GM12878 (cell line): ENCODE measurements around the gene RALGAPA1. TPM values are rescaled to one million over a fixed set of nuclear protein-coding genes. Genes with fewer than 3 reads are reported as not detected.
"Not testable (repeated sequence)": the region's sequence is repeated elsewhere in the genome, so short reads cannot be mapped to it uniquely, and the experiment has no call there.

Source experiments
- ATAC-seq: fragments of 200-7000 bp; cut with Tn5 transposase; 3 replicates; pipeline ENCODE4 v1.9.1; 2020; ENCODE audit warnings: mild to moderate bottlenecking, moderate library complexity
- Bru-seq: library from RNA; stranded (reverse); fragments of 400-500 nt; gene quantifications from one replicate; lab custom pipeline; 2021; lab: Mats Ljungman, UMichigan
- BruChase-seq, 2 experiments: library from RNA; stranded (reverse); fragments of 400-500 nt; gene quantifications; one replicate each; lab custom pipeline; 2021; lab: Mats Ljungman, UMichigan
- BruUV-seq: library from RNA; stranded (reverse); fragments of 400-500 nt; replicated peaks from 2 replicates; lab custom pipeline; 2021; lab: Mats Ljungman, UMichigan
- CTCF ChIA-PET: fragments of 300-600 bp; sonication (Branson Sonifier 250); formaldehyde crosslinking; extraction: SDS; loops from one replicate; lab custom pipeline; 2021; ENCODE audit warnings: inconsistent platforms; lab: Yijun Ruan, JAX
- POLR2A ChIA-PET: fragments of 350-600 bp; formaldehyde crosslinking; extraction: SDS; loops from one replicate; lab custom pipeline; 2021; ENCODE audit warnings: inconsistent platforms; lab: Charles Lee
- RAD21 ChIA-PET: fragments of 300-600 bp; sonication (Branson Sonifier 250); formaldehyde crosslinking; loops from one replicate; lab custom pipeline; 2023; ENCODE audit warnings: antibody characterized with exemption; ENCODE audit not compliant: unreplicated experiment; lab: Charles Lee
- SMC1A ChIA-PET: fragments of 300-600 bp; sonication (Branson Sonifier 250); formaldehyde crosslinking; loops from one replicate; lab custom pipeline; 2023; ENCODE audit not compliant: unreplicated experiment, uncharacterized antibody; lab: Charles Lee
- DNase-seq: peaks from one replicate; pipeline ENCODE4 v3.0.0-alpha.2; 2011; ENCODE audit warnings: low read depth, low spot score
- FAIRE-seq: peaks from 3 replicates; lab custom pipeline; 2011; peaks lifted over from hg19 to GRCh38; lab: Jason Lieb, UNC
- H2AFZ ChIP-seq: 2 replicates; pipeline ENCODE4 v1.6.0; 2011; ENCODE audit warnings: low read depth, low read length, control low read depth; ENCODE audit not compliant: control insufficient read depth
- H3K27ac ChIP-seq: 2 replicates; pipeline ENCODE4 v1.5.1; 2011; ENCODE audit warnings: control low read depth; ENCODE audit not compliant: control insufficient read depth, insufficient read depth
- H3K27me3 ChIP-seq, 2 experiments: replicated peaks in 1 of 2; 2 replicates each; pipeline versions ENCODE4 v1.6.0 to v1.6.1; 2011; ENCODE audit warnings: low read length in 1 of 2; ENCODE audit not compliant: control insufficient read depth in 2 of 2, insufficient read depth in 2 of 2
- H3K36me3 ChIP-seq, 2 experiments: 2 replicates each; pipeline ENCODE4 v1.5.1; 2011; ENCODE audit warnings: low read length in 1 of 2; ENCODE audit not compliant: control insufficient read depth in 2 of 2, insufficient read depth in 2 of 2
- H3K4me1 ChIP-seq: 2 replicates; pipeline ENCODE4 v1.6.1; 2011; ENCODE audit warnings: mild to moderate bottlenecking, low read length, moderate library complexity, mixed read lengths; ENCODE audit not compliant: control insufficient read depth, insufficient read depth
- H3K4me2 ChIP-seq: 2 replicates; pipeline ENCODE4 v1.6.0; 2011; ENCODE audit warnings: control low read depth; ENCODE audit not compliant: control insufficient read depth, insufficient read depth
- H3K4me3 ChIP-seq: fragments of 200-600 bp; sonication (generic); 2 replicates; pipeline ENCODE4 v1.5.1; 2016
- H3K79me2 ChIP-seq: 2 replicates; pipeline ENCODE4 v1.6.0; 2011; ENCODE audit warnings: low read length; ENCODE audit not compliant: control insufficient read depth, insufficient read depth
- H3K9ac ChIP-seq: 2 replicates; pipeline ENCODE4 v1.8.0; 2011; ENCODE audit warnings: low read length, control low read depth, mixed read lengths; ENCODE audit not compliant: control insufficient read depth, insufficient read depth
- H3K9me3 ChIP-seq: replicated peaks from 3 replicates; pipeline ENCODE4 v1.5.1; 2011; ENCODE audit warnings: mild to moderate bottlenecking, low read length; ENCODE audit not compliant: control insufficient read depth, insufficient read depth
- H4K20me1 ChIP-seq: 2 replicates; pipeline ENCODE4 v1.6.0; 2011; ENCODE audit not compliant: control insufficient read depth, insufficient read depth
- CREB1 ChIP-seq: IDR thresholded peaks from 2 replicates; pipeline ENCODE4 v1.6.1; 2012; ENCODE audit warnings: low read depth, mild to moderate bottlenecking, inconsistent platforms
- ESRRA ChIP-seq: IDR thresholded peaks from 2 replicates; pipeline ENCODE4 v1.6.1; 2012; ENCODE audit warnings: mild to moderate bottlenecking, low read length, improper control_type of control experiment
- LARP7 ChIP-seq: fragments of 450-650 bp; IDR thresholded peaks from 2 replicates; pipeline ENCODE4 v1.6.1; 2017; ENCODE audit warnings: mild to moderate bottlenecking
- MXI1 ChIP-seq: fragments of 150-350 bp; IDR thresholded peaks from 2 replicates; pipeline ENCODE4 v1.6.1; 2011; ENCODE audit warnings: low read depth, mild to moderate bottlenecking, inconsistent platforms, low read length, improper control_type of control experiment
- POU2F2 ChIP-seq: IDR thresholded peaks from 3 replicates; pipeline ENCODE4 v1.6.1; 2011; ENCODE audit warnings: low read depth, mild to moderate bottlenecking, low read length, borderline replicate concordance
- SMARCA5 ChIP-seq: fragments of 450-650 bp; IDR thresholded peaks from 2 replicates; pipeline ENCODE4 v1.6.1; 2017; ENCODE audit warnings: mild to moderate bottlenecking
- YY1 ChIP-seq: IDR thresholded peaks from 2 replicates; pipeline ENCODE4 v1.6.1; 2011; ENCODE audit warnings: low read depth, mild to moderate bottlenecking, low read length
- WGBS: methylation state at CpG from one replicate; pipeline ENCODE4 v1.1.6; 2016; ENCODE audit warnings: low lambda C conversion rate; ENCODE audit not compliant: insufficient replicate concordance, insufficient coverage; ENCODE audit errors: missing lambda C conversion rate; 5-methylcytosine and 5-hydroxymethylcytosine counted together
- in situ Hi-C: fragments of 300-500 bp; cut with MboI; formaldehyde crosslinking; loops from 9 replicates; pipeline ENCODE4 v1.14.3; 2018; ENCODE audit warnings: mixed read lengths
- intact Hi-C: fragments of 100-400 bp; cut with micrococcal nuclease; formaldehyde crosslinking; loops from one replicate; pipeline ENCODE4 v1.14.2; 2022; ENCODE audit not compliant: unreplicated experiment
- long read RNA-seq, 2 experiments: library from polyadenylated mRNA; unstranded; transcript quantifications; one replicate each; pipeline ENCODE4 v2.0.0, GENCODE V29; 2019 to 2020
- polyA minus RNA-seq, 3 experiments: library from RNA; depleted of rRNA, polyadenylated mRNA; stranded (reverse); fragments of >200 nt; gene quantifications; 2 replicates each; pipeline ENCODE4 v1.2.3, GENCODE V29; 2011
- polyA plus RNA-seq, 11 experiments: library from polyadenylated mRNA; depleted of rRNA in 4 of 11; unstranded in 6 of 11; stranded (reverse) in 5 of 11; fragments of >200 nt; fragmentation: Nextera tagmentation in 4 of 11; fragmentation: Illumina TruSeq in 1 of 11; extraction: Ambion mirVana in 4 of 11; extraction: Trizol in 1 of 11; gene quantifications; 1 replicate in 1 of 11; 2 replicates in 10 of 11; pipeline versions ENCODE4 v1.2.1 to v1.2.3, GENCODE V29; 2011 to 2016; ENCODE audit warnings: inconsistent platforms in 2 of 11, missing spikeins in 2 of 11, low read depth in 1 of 11
- total RNA-seq, 4 experiments: library from RNA; depleted of rRNA in 3 of 4; stranded (reverse); fragments of >200 nt in 3 of 4; fragmentation: Illumina TruSeq in 1 of 4; extraction: Trizol in 1 of 4; gene quantifications; 2 replicates each; pipeline versions ENCODE4 v1.2.1 to v1.2.3, GENCODE V29; 2013 to 2021
- TF ChIP-seq, protein P1 (sequence below): fragments of 450-650 bp; IDR thresholded peaks from 2 replicates; pipeline ENCODE4 v1.6.1; 2018; ENCODE audit warnings: mild to moderate bottlenecking, low read depth, moderate library complexity; ENCODE audit not compliant: partially characterized antibody
- TF ChIP-seq, protein P2 (sequence below): fragments of 450-650 bp; IDR thresholded peaks from 2 replicates; pipeline ENCODE4 v1.6.1; 2018; ENCODE audit warnings: borderline replicate concordance, mild to moderate bottlenecking; ENCODE audit not compliant: partially characterized antibody
- TF ChIP-seq, protein P3 (sequence below): IDR thresholded peaks from 2 replicates; pipeline ENCODE4 v1.6.1; 2012; ENCODE audit warnings: low read length, inconsistent platforms

Gene RALGAPA1
- 118 and 125 TPM in 2 replicates for total RNA-seq (2013; cell fraction: nucleolus; rRNA removed)
- total RNA-seq (2014; rRNA removed) (15.5 and 22.3 TPM in 2 replicates), total RNA-seq (2014; rRNA removed; fragmentation: Illumina TruSeq; extraction: Trizol) (26.7 and 30.4 TPM in 2 replicates), total RNA-seq (2021) (22.8 and 26.7 TPM in 2 replicates), polyA plus RNA-seq (2011; rRNA removed) (12.9 and 17.2 TPM in 2 replicates), polyA plus RNA-seq (2014; fragmentation: Illumina TruSeq; extraction: Trizol) (14.4 and 19.3 TPM in 2 replicates), polyA plus RNA-seq (2014; fragmentation: Nextera tagmentation; extraction: Ambion mirVana) (1 to 10 TPM; 5.6 to 5.7 TPM), polyA plus RNA-seq (2014; rRNA removed) (7.7 and 8.3 TPM in 2 replicates), polyA plus RNA-seq (2016; fragmentation: Nextera tagmentation; extraction: Ambion mirVana) (10 to 100 TPM; 15.0 to 18.4 TPM), polyA minus RNA-seq (2011; rRNA and poly(A)+ RNA removed) (35.8 and 37.0 TPM in 2 replicates), Bru-seq, nascent RNA (percentile 64 among the genes with signal in this experiment), BruChase-seq, experiment 1, labeled RNA remaining after a 6-hour chase (percentile 70 among the genes with signal in this experiment), BruChase-seq, experiment 2, labeled RNA remaining after a 2-hour chase (percentile 67 among the genes with signal in this experiment)
- polyA plus RNA-seq (2011; ENCODE audit: low read depth): 3.7 TPM
- polyA plus RNA-seq (2011; cell fraction: cytosol; rRNA removed): 5.7 and 6.7 TPM in 2 replicates
- polyA plus RNA-seq (2011; cell fraction: nucleus; rRNA removed): 13.4 and 17.6 TPM in 2 replicates
- 6.0 and 6.7 TPM in 2 replicates for polyA plus RNA-seq (2012)
- polyA minus RNA-seq (2011; cell fraction: cytosol; rRNA and poly(A)+ RNA removed): 9.5 and 11.7 TPM in 2 replicates
- 39.4 and 75.8 TPM in 2 replicates for polyA minus RNA-seq (2011; cell fraction: nucleus; rRNA and poly(A)+ RNA removed)
- long read RNA-seq, experiment 1, partial matches to known transcripts: 3 of 3 reads
- long read RNA-seq, experiment 1, other reads (novel, unspliced or antisense): 0 of 3 reads
- long read RNA-seq, experiment 2, partial matches to known transcripts: 5 of 10 reads
- long read RNA-seq, experiment 2, other reads (novel, unspliced or antisense): 5 of 10 reads

DNA sequence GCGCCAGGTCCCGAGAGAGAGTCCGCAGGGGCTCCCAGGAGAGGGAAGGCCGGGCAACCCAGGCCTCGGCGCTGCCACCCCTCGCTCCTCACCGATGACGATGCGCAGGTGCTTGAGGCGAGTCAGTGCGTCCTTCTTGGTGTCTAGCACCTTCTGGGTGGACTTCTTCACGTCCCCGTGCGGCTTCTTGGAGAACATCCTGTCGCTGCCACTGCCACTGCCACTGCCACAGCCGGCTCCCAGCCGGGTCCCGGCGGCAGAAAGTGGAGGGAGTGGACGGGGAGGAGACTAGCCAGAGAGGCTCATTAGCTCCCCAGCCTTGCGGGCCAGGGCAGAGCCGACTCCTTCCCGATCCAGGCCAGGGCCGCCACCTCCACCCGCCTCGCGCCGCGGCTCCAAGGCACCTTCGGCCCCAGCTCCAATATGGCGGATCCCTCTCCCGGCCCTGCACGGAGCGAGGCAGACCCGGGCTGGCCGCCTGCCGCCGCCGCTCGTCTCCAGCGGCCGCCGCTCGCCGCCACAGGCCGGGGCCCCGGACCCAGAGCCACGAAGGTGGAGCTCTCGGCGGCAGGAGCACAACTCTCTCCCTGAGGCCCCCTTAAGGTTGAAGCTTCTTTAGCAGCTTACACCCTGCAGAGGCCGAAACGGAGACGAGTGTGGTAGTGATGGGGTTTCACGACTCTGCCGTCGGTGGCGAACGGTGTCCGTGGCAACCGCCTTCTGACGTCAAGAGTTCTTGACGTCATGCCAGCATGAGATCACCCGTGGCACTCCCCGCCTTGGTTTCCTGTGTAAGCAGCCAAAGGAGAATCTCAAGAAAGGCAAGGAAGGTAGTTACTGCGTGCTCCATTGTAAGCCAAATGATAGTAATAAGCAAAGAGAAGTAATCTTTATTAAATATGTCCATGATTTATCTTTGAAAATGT lies at the start of gene RALGAPA1:
TSS of gene RALGAPA1 (minus strand) at position 658 of the 926 bp plus-strand sequence. CDS start at position 198, 460 bp downstream.
- POLR2A ChIA-PET: interaction anchor here (1.1 to 1.7 kb wide), 2 partner anchors 17 to 22 kb away, joined by 3 to 7 read pairs; partner anchors contain the start of gene BRMS1L
- H3K9me3 ChIP-seq, H3K4me1 ChIP-seq, BruUV-seq, in situ Hi-C loops, H3K27me3 ChIP-seq, H4K20me1 ChIP-seq, H3K36me3 ChIP-seq: not testable (repeated sequence)
- RAD21 ChIA-PET: interaction anchor here (0.6 to 2.5 kb wide), 3 partner anchors 17 to 525 kb away, joined by 3 to 8 read pairs (median 3); partner anchors contain the start of gene BRMS1L
- intact Hi-C loops: loop anchor here (2.0 to 5.0 kb wide), 2 partner anchors 18 to 122 kb away; partner anchors contain the start of gene BRMS1L
- ATAC-seq (peak; percentile 99), DNase-seq (peak; percentile 87), FAIRE-seq (peak; percentile 98)
- Histone ChIP-seq H3K4me3 (peak within 1 kb of the TSS; percentile 79), H3K4me2 (peak within 1 kb of the TSS; percentile 56), H3K79me2 (peaks cover 11% of the 10 kb centered on the region), H2AFZ (peak within 1 kb of the TSS; percentile 72), H3K9ac (peak within 1 kb of the TSS; percentile 83), H3K27ac (peak within 1 kb of the TSS; percentile 75)
- CTCF ChIA-PET: interaction anchor here (0.7 to 4.8 kb wide), 5 partner anchors 7 to 401 kb away, joined by 3 to 42 read pairs (median 4); partner anchors contain the start of gene BRMS1L
- WGBS: under 1% methylated on average over 43 of the region's 66 CpGs
- SMC1A ChIA-PET: interaction anchor here (0.7 kb wide), 1 partner anchor 46 kb away, joined by 3 read pairs; no protein-coding TSS in a partner anchor
- TF ChIP-seq SMARCA5 (peak; percentile 91), LARP7 (peak; percentile 82; the same call in 1 of the 2 replicates), CREB1 (peak; percentile 100), MXI1 (peak; percentile 87), ESRRA (peak; percentile 77), POU2F2 (peak; percentile 43; the same call in 1 of the 3 replicates), YY1 (peak; percentile 85)
- TF ChIP-seq, protein P1, sequence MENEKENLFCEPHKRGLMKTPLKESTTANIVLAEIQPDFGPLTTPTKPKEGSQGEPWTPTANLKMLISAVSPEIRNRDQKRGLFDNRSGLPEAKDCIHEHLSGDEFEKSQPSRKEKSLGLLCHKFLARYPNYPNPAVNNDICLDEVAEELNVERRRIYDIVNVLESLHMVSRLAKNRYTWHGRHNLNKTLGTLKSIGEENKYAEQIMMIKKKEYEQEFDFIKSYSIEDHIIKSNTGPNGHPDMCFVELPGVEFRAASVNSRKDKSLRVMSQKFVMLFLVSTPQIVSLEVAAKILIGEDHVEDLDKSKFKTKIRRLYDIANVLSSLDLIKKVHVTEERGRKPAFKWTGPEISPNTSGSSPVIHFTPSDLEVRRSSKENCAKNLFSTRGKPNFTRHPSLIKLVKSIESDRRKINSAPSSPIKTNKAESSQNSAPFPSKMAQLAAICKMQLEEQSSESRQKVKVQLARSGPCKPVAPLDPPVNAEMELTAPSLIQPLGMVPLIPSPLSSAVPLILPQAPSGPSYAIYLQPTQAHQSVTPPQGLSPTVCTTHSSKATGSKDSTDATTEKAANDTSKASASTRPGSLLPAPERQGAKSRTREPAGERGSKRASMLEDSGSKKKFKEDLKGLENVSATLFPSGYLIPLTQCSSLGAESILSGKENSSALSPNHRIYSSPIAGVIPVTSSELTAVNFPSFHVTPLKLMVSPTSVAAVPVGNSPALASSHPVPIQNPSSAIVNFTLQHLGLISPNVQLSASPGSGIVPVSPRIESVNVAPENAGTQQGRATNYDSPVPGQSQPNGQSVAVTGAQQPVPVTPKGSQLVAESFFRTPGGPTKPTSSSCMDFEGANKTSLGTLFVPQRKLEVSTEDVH: peak; percentile 82
- TF ChIP-seq, protein P2, sequence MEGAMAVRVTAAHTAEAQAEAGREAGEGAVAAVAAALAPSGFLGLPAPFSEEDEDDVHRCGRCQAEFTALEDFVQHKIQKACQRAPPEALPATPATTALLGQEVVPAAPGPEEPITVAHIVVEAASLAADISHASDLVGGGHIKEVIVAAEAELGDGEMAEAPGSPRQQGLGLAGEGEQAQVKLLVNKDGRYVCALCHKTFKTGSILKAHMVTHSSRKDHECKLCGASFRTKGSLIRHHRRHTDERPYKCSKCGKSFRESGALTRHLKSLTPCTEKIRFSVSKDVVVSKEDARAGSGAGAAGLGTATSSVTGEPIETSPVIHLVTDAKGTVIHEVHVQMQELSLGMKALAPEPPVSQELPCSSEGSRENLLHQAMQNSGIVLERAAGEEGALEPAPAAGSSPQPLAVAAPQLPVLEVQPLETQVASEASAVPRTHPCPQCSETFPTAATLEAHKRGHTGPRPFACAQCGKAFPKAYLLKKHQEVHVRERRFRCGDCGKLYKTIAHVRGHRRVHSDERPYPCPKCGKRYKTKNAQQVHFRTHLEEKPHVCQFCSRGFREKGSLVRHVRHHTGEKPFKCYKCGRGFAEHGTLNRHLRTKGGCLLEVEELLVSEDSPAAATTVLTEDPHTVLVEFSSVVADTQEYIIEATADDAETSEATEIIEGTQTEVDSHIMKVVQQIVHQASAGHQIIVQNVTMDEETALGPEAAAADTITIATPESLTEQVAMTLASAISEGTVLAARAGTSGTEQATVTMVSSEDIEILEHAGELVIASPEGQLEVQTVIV: peak; percentile 99
- TF ChIP-seq, protein P3, sequence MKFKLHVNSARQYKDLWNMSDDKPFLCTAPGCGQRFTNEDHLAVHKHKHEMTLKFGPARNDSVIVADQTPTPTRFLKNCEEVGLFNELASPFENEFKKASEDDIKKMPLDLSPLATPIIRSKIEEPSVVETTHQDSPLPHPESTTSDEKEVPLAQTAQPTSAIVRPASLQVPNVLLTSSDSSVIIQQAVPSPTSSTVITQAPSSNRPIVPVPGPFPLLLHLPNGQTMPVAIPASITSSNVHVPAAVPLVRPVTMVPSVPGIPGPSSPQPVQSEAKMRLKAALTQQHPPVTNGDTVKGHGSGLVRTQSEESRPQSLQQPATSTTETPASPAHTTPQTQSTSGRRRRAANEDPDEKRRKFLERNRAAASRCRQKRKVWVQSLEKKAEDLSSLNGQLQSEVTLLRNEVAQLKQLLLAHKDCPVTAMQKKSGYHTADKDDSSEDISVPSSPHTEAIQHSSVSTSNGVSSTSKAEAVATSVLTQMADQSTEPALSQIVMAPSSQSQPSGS: peak; percentile 80
